HepG2 (cell line): ENCODE results near the gene NPB.

Experiments
- CTCF ChIP-seq: sonication (generic); formaldehyde crosslinking; IDR thresholded peaks from 2 replicates; pipeline ENCODE4 v1.5.0; 2020; ENCODE audit warnings: mild to moderate bottlenecking, missing genetic modification reagents, moderate library complexity
- EHMT2 ChIP-seq: fragments of 200-600 bp; sonication (generic); IDR thresholded peaks from 2 replicates; pipeline ENCODE4 v1.7.0; 2017; ENCODE audit warnings: antibody characterized with exemption, low read depth, low read length, borderline replicate concordance
- KDM2A ChIP-seq: sonication (generic); formaldehyde crosslinking; IDR thresholded peaks from 2 replicates; pipeline ENCODE4 v1.4.0; 2020; ENCODE audit warnings: low read depth, missing genetic modification reagents, borderline replicate concordance
- POLR2AphosphoS2 ChIP-seq: IDR thresholded peaks from 2 replicates; pipeline ENCODE4 v1.6.1; 2011; ENCODE audit warnings: low read depth, low read length, improper control_type of control experiment
- ZNF12 ChIP-seq: sonication (generic); formaldehyde crosslinking; IDR thresholded peaks from 2 replicates; pipeline ENCODE4 v1.5.0; 2020; ENCODE audit warnings: missing genetic modification reagents
- ZNF274 ChIP-seq: sonication (generic); formaldehyde crosslinking; IDR thresholded peaks from 2 replicates; pipeline ENCODE4 v1.5.1; 2020; ENCODE audit warnings: mild to moderate bottlenecking, missing genetic modification reagents

GRCh38 chr17:81914103-81914850 lies 12.2 kb downstream of the NPB start:
- TF ChIP-seq POLR2AphosphoS2 (no peak), EHMT2 (no peak), ZNF12 (no peak), ZNF274 (CRISPR knock-in tag) (no peak), CTCF (no peak), KDM2A (CRISPR knock-in tag) (no peak)
